ENCODE data around the gene CSH2. TPM values are rescaled to one million over a fixed set of nuclear protein-coding genes. Genes with fewer than 3 reads are reported as not detected.

Gene CSH2
- total and polyA plus RNA-seq, 2 of the 13 experiments (the other 11 are each of a cell fraction or from before 2014, with no cell fraction given): not detected

DNA sequence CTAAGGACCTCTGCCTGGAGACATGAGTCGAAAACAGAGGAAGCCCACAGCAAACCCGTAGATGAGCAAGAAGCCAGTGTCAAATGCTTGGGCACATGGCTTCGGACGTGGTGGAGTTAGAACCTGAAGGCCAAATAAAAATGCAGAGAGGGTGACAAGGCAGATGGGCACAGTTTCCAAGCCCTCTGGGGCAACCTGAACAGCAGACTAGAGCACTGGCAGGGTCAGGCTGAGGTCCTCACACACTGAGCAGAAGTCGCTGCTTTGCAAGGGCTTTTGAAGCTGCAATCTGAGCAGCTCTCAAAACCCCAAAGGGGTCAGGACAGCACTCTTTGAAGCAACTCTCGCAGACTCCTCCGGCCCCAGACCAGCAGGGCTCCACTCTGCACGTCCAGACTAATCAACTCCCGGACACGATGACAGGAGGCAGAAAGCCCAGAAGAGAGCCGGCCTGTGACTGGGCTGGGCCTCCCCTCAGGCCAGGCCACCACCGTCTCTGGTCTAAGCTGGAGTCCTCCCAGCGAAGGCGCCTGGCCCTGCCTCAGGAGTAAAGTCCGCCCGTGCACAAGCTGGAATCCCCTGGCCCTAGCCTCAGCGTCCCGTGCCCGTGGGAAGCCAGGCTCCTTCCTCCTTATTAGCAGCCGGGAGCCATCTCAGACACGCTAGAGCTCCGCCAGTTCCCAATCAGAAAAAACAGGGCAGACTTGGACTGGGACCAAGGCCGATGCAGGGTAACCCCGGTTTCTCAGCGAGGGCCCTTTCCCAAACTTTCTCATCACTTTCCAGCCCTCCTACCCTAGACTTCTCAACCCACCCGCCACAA, 31.9 kb downstream of the CSH2 start (continued):
- no peak for TF ChIP-seq AKAP8 (CRISPR knock-in tag; IDR thresholded peaks at IDR 0.05)
- 0 out of 2 replicates have a peak, but pooled peaks have one; percentile 21 for TF ChIP-seq TARDBP (CRISPR knock-in tag; IDR thresholded peaks at IDR 0.05)
- peak; percentile 68; the same call in 1 of the 2 replicates for TF ChIP-seq ZNF44 (CRISPR knock-in tag; IDR thresholded peaks at IDR 0.05)
- no peak for TF ChIP-seq ZNF878 (CRISPR knock-in tag; IDR thresholded peaks at IDR 0.05)
- TF ChIP-seq BRD4 (CRISPR knock-in tag; IDR thresholded peaks at IDR 0.05): 0 out of 2 replicates have a peak, but pooled peaks have one; percentile 42
- peak; percentile 21; the same call in 1 of the 2 replicates for TF ChIP-seq NR2C2 (CRISPR knock-in tag; IDR thresholded peaks at IDR 0.05; ENCODE audit: borderline replicate concordance)
- no peak for TF ChIP-seq MAZ (IDR thresholded peaks at IDR 0.05; ENCODE audit: borderline replicate concordance, low read depth, low read length)
- TF ChIP-seq MAZ (CRISPR knock-in tag; IDR thresholded peaks at IDR 0.05; ENCODE audit: low read depth): peak; percentile 78; the same call in 1 of the 2 replicates
- 0 out of 2 replicates have a peak, but pooled peaks have one; percentile 34 for TF ChIP-seq TBP (CRISPR knock-in tag; IDR thresholded peaks at IDR 0.05)
- TF ChIP-seq, protein P1, sequence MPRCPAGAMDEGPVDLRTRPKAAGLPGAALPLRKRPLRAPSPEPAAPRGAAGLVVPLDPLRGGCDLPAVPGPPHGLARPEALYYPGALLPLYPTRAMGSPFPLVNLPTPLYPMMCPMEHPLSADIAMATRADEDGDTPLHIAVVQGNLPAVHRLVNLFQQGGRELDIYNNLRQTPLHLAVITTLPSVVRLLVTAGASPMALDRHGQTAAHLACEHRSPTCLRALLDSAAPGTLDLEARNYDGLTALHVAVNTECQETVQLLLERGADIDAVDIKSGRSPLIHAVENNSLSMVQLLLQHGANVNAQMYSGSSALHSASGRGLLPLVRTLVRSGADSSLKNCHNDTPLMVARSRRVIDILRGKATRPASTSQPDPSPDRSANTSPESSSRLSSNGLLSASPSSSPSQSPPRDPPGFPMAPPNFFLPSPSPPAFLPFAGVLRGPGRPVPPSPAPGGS (CRISPR knock-in tag; IDR thresholded peaks at IDR 0.05): peak; percentile 82; the same call in 1 of the 2 replicates
- TF ChIP-seq ZNF230 (CRISPR knock-in tag; IDR thresholded peaks at IDR 0.05): 0 out of 2 replicates have a peak, but pooled peaks have one; percentile 13
- TF ChIP-seq ZBTB1 (CRISPR knock-in tag; IDR thresholded peaks at IDR 0.05; ENCODE audit: borderline replicate concordance): no peak
- TF ChIP-seq, protein P2, sequence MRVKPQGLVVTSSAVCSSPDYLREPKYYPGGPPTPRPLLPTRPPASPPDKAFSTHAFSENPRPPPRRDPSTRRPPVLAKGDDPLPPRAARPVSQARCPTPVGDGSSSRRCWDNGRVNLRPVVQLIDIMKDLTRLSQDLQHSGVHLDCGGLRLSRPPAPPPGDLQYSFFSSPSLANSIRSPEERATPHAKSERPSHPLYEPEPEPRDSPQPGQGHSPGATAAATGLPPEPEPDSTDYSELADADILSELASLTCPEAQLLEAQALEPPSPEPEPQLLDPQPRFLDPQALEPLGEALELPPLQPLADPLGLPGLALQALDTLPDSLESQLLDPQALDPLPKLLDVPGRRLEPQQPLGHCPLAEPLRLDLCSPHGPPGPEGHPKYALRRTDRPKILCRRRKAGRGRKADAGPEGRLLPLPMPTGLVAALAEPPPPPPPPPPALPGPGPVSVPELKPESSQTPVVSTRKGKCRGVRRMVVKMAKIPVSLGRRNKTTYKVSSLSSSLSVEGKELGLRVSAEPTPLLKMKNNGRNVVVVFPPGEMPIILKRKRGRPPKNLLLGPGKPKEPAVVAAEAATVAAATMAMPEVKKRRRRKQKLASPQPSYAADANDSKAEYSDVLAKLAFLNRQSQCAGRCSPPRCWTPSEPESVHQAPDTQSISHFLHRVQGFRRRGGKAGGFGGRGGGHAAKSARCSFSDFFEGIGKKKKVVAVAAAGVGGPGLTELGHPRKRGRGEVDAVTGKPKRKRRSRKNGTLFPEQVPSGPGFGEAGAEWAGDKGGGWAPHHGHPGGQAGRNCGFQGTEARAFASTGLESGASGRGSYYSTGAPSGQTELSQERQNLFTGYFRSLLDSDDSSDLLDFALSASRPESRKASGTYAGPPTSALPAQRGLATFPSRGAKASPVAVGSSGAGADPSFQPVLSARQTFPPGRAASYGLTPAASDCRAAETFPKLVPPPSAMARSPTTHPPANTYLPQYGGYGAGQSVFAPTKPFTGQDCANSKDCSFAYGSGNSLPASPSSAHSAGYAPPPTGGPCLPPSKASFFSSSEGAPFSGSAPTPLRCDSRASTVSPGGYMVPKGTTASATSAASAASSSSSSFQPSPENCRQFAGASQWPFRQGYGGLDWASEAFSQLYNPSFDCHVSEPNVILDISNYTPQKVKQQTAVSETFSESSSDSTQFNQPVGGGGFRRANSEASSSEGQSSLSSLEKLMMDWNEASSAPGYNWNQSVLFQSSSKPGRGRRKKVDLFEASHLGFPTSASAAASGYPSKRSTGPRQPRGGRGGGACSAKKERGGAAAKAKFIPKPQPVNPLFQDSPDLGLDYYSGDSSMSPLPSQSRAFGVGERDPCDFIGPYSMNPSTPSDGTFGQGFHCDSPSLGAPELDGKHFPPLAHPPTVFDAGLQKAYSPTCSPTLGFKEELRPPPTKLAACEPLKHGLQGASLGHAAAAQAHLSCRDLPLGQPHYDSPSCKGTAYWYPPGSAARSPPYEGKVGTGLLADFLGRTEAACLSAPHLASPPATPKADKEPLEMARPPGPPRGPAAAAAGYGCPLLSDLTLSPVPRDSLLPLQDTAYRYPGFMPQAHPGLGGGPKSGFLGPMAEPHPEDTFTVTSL (CRISPR knock-in tag; IDR thresholded peaks at IDR 0.05; ENCODE audit: borderline replicate concordance): no peak; the same call in 1 of the 2 replicates
- TF ChIP-seq POLR2A (IDR thresholded peaks at IDR 0.05; ENCODE audit: insufficient read depth in 1 of 2, low read depth in 2 of 2, low read length in 2 of 2): peak in 1 of 2 experiments; percentile 27; a peak in 1 of 4 replicates
- TF ChIP-seq ZFY (CRISPR knock-in tag; IDR thresholded peaks at IDR 0.05): peak; percentile 62
- TF ChIP-seq EED (CRISPR knock-in tag; IDR thresholded peaks at IDR 0.05): no peak; the same call in 1 of the 2 replicates
- 0 out of 2 replicates have a peak, but pooled peaks have one; percentile 9 for TF ChIP-seq ZNF678 (CRISPR knock-in tag; IDR thresholded peaks at IDR 0.05)
- TF ChIP-seq RFXAP (CRISPR knock-in tag; IDR thresholded peaks at IDR 0.05; ENCODE audit: borderline replicate concordance): 0 out of 2 replicates have a peak, but pooled peaks have one; percentile 46
- TF ChIP-seq, protein P3, sequence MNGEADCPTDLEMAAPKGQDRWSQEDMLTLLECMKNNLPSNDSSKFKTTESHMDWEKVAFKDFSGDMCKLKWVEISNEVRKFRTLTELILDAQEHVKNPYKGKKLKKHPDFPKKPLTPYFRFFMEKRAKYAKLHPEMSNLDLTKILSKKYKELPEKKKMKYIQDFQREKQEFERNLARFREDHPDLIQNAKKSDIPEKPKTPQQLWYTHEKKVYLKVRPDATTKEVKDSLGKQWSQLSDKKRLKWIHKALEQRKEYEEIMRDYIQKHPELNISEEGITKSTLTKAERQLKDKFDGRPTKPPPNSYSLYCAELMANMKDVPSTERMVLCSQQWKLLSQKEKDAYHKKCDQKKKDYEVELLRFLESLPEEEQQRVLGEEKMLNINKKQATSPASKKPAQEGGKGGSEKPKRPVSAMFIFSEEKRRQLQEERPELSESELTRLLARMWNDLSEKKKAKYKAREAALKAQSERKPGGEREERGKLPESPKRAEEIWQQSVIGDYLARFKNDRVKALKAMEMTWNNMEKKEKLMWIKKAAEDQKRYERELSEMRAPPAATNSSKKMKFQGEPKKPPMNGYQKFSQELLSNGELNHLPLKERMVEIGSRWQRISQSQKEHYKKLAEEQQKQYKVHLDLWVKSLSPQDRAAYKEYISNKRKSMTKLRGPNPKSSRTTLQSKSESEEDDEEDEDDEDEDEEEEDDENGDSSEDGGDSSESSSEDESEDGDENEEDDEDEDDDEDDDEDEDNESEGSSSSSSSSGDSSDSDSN (CRISPR knock-in tag; IDR thresholded peaks at IDR 0.05): peak; percentile 66
- 0 out of 2 replicates have a peak, but pooled peaks have one; percentile 69 for TF ChIP-seq ZNF430 (CRISPR knock-in tag; IDR thresholded peaks at IDR 0.05)
